Measurements from ENCODE around the gene MAP3K20.

Gene MAP3K20

GRCh38 chr2:173132531-173132930, 56.9 kb downstream of the MAP3K20 start:
- Mint-ChIP-seq H3K4me3 (no peak overlapping the region), H3K4me1 (ENCODE audit: low read depth) (peaks cover 66% of the 10 kb centered on the region), H3K9me3 (peaks cover 8% of the 10 kb centered on the region), H3K27ac (no peak overlapping the region), H3K36me3 (ENCODE audit: low read depth) (peaks cover 18% of the 10 kb centered on the region), H3K27me3 (peaks cover 19% of the 10 kb centered on the region)
- intact Hi-C loops (cut with micrococcal nuclease), result no loop called here

- intact Hi-C loops (cut with micrococcal nuclease), result no loop called here
- Mint-ChIP-seq H3K27ac (no peak overlapping the region), H3K36me3 (ENCODE audit: low read depth) (peaks cover 12% of the 10 kb centered on the region), H3K27me3 (peaks cover 16% of the 10 kb centered on the region), H3K4me1 (ENCODE audit: low read depth) (peaks cover 52% of the 10 kb centered on the region), H3K4me3 (no peak overlapping the region), H3K9me3 (peaks cover 8% of the 10 kb centered on the region)
Measured at GRCh38 chr2:173134703-173135102, 59.1 kb downstream of the MAP3K20 start.

GRCh38 chr2:173136067-173136466, 60.4 kb downstream of the MAP3K20 start:
- peaks cover 24% of the 10 kb centered on the region for H3K36me3 Mint-ChIP-seq (ENCODE audit: low read depth)
- H3K4me3 Mint-ChIP-seq, result no peak overlapping the region
- H3K27me3 Mint-ChIP-seq, result peaks cover 12% of the 10 kb centered on the region
- intact Hi-C loops (cut with micrococcal nuclease), result no loop called here
- peaks cover 12% of the 10 kb centered on the region for H3K9me3 Mint-ChIP-seq
- peaks cover 50% of the 10 kb centered on the region for H3K4me1 Mint-ChIP-seq (ENCODE audit: low read depth)
- H3K27ac Mint-ChIP-seq, result no peak overlapping the region

- Mint-ChIP-seq H3K27me3 (peaks cover 7% of the 10 kb centered on the region), H3K4me3 (no peak overlapping the region), H3K36me3 (ENCODE audit: low read depth) (peaks cover 29% of the 10 kb centered on the region), H3K4me1 (ENCODE audit: low read depth) (peaks cover 45% of the 10 kb centered on the region), H3K9me3 (peaks cover 17% of the 10 kb centered on the region), H3K27ac (no peak overlapping the region)
- intact Hi-C loops (cut with micrococcal nuclease), result no loop called here
Measured at GRCh38 chr2:173136599-173136998, 61.0 kb downstream of the MAP3K20 start.

- Mint-ChIP-seq H3K36me3 (ENCODE audit: low read depth) (peaks cover 27% of the 10 kb centered on the region), H3K9me3 (peaks cover 21% of the 10 kb centered on the region), H3K4me3 (no peak overlapping the region), H3K27me3 (no peaks in the 10 kb centered on the region), H3K4me1 (ENCODE audit: low read depth) (peaks cover 35% of the 10 kb centered on the region), H3K27ac (no peak overlapping the region)
- intact Hi-C loops (cut with micrococcal nuclease), result no loop called here
Measured at GRCh38 chr2:173137610-173138009, 62.0 kb downstream of the MAP3K20 start.

- Mint-ChIP-seq H3K9me3 (peaks cover 21% of the 10 kb centered on the region), H3K4me3 (no peak overlapping the region), H3K27ac (no peak overlapping the region), H3K4me1 (ENCODE audit: low read depth) (peaks cover 29% of the 10 kb centered on the region), H3K27me3 (no peaks in the 10 kb centered on the region), H3K36me3 (ENCODE audit: low read depth) (peaks cover 27% of the 10 kb centered on the region)
- intact Hi-C loops (cut with micrococcal nuclease), result no loop called here
Measured at GRCh38 chr2:173138962-173139361, 63.3 kb downstream of the MAP3K20 start.

GRCh38 chr2:173141666-173142065, 66.0 kb downstream of the MAP3K20 start:
- H3K4me1 Mint-ChIP-seq (ENCODE audit: low read depth), result peaks cover 14% of the 10 kb centered on the region
- H3K4me3 Mint-ChIP-seq, result no peak overlapping the region
- intact Hi-C loops (cut with micrococcal nuclease), result no loop called here
- no peaks in the 10 kb centered on the region for H3K27me3 Mint-ChIP-seq
- H3K36me3 Mint-ChIP-seq (ENCODE audit: low read depth), result peaks cover 21% of the 10 kb centered on the region
- H3K27ac Mint-ChIP-seq, result no peak overlapping the region
- H3K9me3 Mint-ChIP-seq, result peaks cover 20% of the 10 kb centered on the region

- peaks cover 22% of the 10 kb centered on the region for H3K9me3 Mint-ChIP-seq
- intact Hi-C loops (cut with micrococcal nuclease), result no loop called here
- no peak overlapping the region for H3K27ac Mint-ChIP-seq
- no peak overlapping the region for H3K4me3 Mint-ChIP-seq
- H3K4me1 Mint-ChIP-seq (ENCODE audit: low read depth), result peaks cover 27% of the 10 kb centered on the region
- peaks cover 15% of the 10 kb centered on the region for H3K36me3 Mint-ChIP-seq (ENCODE audit: low read depth)
- H3K27me3 Mint-ChIP-seq, result no peaks in the 10 kb centered on the region
Measured at GRCh38 chr2:173145454-173145853, 69.8 kb downstream of the MAP3K20 start.

- Mint-ChIP-seq H3K27me3 (no peaks in the 10 kb centered on the region), H3K27ac (no peak overlapping the region), H3K9me3 (peaks cover 12% of the 10 kb centered on the region), H3K4me1 (ENCODE audit: low read depth) (peaks cover 37% of the 10 kb centered on the region), H3K4me3 (no peak overlapping the region), H3K36me3 (ENCODE audit: low read depth) (peaks cover 4% of the 10 kb centered on the region)
- intact Hi-C loops (cut with micrococcal nuclease), result no loop called here
Measured at GRCh38 chr2:173146590-173146989, 70.9 kb downstream of the MAP3K20 start.

- H3K4me3 Mint-ChIP-seq, result no peak overlapping the region
- H3K4me1 Mint-ChIP-seq (ENCODE audit: low read depth), result peaks cover 54% of the 10 kb centered on the region
- H3K9me3 Mint-ChIP-seq, result peaks cover 8% of the 10 kb centered on the region
- H3K36me3 Mint-ChIP-seq (ENCODE audit: low read depth), result no peaks in the 10 kb centered on the region
- intact Hi-C loops (cut with micrococcal nuclease), result no loop called here
- H3K27ac Mint-ChIP-seq, result no peak overlapping the region
- no peaks in the 10 kb centered on the region for H3K27me3 Mint-ChIP-seq
Measured at GRCh38 chr2:173148520-173148919, 72.9 kb downstream of the MAP3K20 start.

GRCh38 chr2:173149491-173149890, 73.8 kb downstream of the MAP3K20 start:
- H3K4me3 Mint-ChIP-seq, result no peak overlapping the region
- peaks cover 8% of the 10 kb centered on the region for H3K9me3 Mint-ChIP-seq
- peaks cover 6% of the 10 kb centered on the region for H3K36me3 Mint-ChIP-seq (ENCODE audit: low read depth)
- intact Hi-C loops (cut with micrococcal nuclease), result no loop called here
- no peak overlapping the region for H3K27ac Mint-ChIP-seq
- H3K27me3 Mint-ChIP-seq, result no peaks in the 10 kb centered on the region
- peaks cover 54% of the 10 kb centered on the region for H3K4me1 Mint-ChIP-seq (ENCODE audit: low read depth)

- peaks cover 12% of the 10 kb centered on the region for H3K36me3 Mint-ChIP-seq (ENCODE audit: low read depth)
- H3K9me3 Mint-ChIP-seq, result peaks cover 8% of the 10 kb centered on the region
- H3K4me1 Mint-ChIP-seq (ENCODE audit: low read depth), result peaks cover 60% of the 10 kb centered on the region
- no peaks in the 10 kb centered on the region for H3K27me3 Mint-ChIP-seq
- H3K27ac Mint-ChIP-seq, result no peak overlapping the region
- intact Hi-C loops (cut with micrococcal nuclease), result no loop called here
- H3K4me3 Mint-ChIP-seq, result no peak overlapping the region
Measured at GRCh38 chr2:173150087-173150486, 74.4 kb downstream of the MAP3K20 start.

GRCh38 chr2:173150963-173151362, 75.3 kb downstream of the MAP3K20 start:
- Mint-ChIP-seq H3K4me3 (no peak overlapping the region), H3K27ac (no peak overlapping the region), H3K36me3 (ENCODE audit: low read depth) (peaks cover 18% of the 10 kb centered on the region), H3K27me3 (no peaks in the 10 kb centered on the region), H3K4me1 (ENCODE audit: low read depth) (peaks cover 62% of the 10 kb centered on the region), H3K9me3 (peaks cover 8% of the 10 kb centered on the region)
- intact Hi-C loops (cut with micrococcal nuclease), result no loop called here

- no peak overlapping the region for H3K4me3 Mint-ChIP-seq
- H3K27me3 Mint-ChIP-seq, result no peaks in the 10 kb centered on the region
- H3K9me3 Mint-ChIP-seq, result peaks cover under 1% of the 10 kb centered on the region
- no peak overlapping the region for H3K27ac Mint-ChIP-seq
- H3K36me3 Mint-ChIP-seq (ENCODE audit: low read depth), result peaks cover 25% of the 10 kb centered on the region
- intact Hi-C loops (cut with micrococcal nuclease), result no loop called here
- H3K4me1 Mint-ChIP-seq (ENCODE audit: low read depth), result peaks cover 56% of the 10 kb centered on the region
Measured at GRCh38 chr2:173151671-173152401, 76.2 kb downstream of the MAP3K20 start.

- Mint-ChIP-seq H3K27me3 (no peaks in the 10 kb centered on the region), H3K27ac (no peak overlapping the region), H3K9me3 (no peaks in the 10 kb centered on the region), H3K4me3 (no peak overlapping the region), H3K36me3 (ENCODE audit: low read depth) (peaks cover 25% of the 10 kb centered on the region), H3K4me1 (ENCODE audit: low read depth) (peaks cover 61% of the 10 kb centered on the region)
- intact Hi-C loops (cut with micrococcal nuclease), result no loop called here
Measured at GRCh38 chr2:173153301-173153885, 77.7 kb downstream of the MAP3K20 start.
